ENCODE data around the gene DIPK1A. TPM values are rescaled to one million over a fixed set of nuclear protein-coding genes. Genes with fewer than 3 reads are reported as not detected.

Gene DIPK1A
- total RNA-seq (2014; rRNA removed; shearing (Covaris generic)), result 22.2 and 25.7 TPM in 2 replicates

DNA sequence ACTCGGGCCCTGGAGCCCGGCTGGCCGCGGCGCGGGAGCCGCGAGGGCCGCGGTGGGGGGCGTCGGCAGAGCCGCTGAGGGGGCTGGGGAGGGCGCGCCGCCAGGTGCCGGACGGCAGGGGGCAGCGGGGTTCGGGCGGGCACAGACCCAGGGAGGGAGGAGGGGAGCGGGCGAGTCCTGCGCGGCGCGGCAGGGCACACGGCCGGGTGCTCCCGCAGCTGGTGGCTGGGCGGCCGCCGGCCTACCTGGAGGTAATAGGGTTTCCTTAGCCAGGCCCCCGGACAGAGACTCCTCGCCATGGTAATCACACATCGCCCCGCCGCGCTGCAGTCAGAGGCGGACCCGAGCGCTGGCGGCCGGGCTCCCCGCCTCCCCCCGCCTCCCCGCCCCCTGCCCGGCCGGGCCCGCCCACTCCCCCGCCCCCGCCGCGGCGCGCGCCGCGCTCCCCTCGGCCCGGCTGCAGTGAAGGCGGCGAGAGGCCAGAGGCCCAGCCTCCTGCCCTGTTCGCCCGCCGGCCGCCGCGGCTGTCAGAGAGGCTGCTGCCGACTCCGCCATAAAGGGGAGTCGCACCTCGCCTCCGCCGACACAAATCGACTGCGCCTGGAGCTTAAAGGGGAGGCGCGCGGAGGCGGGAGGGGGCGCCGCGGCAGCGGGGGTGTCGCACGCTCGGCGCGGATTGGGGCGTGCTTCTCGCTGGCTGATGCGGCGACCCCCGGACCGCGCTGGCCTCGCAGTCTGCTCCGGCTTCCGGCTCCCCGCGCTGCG is at the start of gene DIPK1A:
Gene DIPK1A (minus strand): TSS at position 332 of the 765 bp plus-strand sequence. CDS start 33 bp downstream, at position 299.
- peak; percentile 43 for DNase-seq (ENCODE audit: low spot score)

DNA sequence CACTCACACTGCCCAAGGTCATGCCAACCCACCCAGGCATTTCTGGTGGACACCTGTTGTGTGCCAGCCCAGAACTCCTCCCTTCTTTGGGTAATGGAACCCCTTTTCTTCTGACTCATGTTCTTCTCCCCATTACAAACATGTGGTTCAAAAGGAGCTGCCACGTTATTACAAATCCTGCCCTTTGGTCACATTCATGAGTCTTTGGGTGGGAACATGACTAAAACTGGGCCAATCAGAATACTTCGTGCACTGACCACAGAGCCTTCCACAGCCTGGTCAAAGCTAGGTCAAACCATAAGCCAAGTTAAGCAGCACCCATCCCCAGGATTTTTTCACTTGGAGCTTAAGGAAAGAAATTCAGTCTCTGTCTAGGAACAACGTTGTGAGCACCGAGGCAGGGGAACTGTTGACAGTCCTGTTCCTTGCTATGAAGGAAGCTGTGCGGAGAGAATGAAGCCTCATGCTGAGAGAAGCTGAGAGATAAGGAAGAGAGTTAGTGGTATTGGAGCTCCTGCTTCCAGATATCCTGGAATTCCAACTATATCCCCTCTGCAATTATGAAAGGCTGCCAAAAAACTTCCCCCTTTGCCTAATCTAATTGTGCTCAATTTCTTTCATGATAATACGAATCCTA is 46.8 kb upstream of the DIPK1A start:
- DNase-seq (ENCODE audit: low spot score), result no peak

DNA sequence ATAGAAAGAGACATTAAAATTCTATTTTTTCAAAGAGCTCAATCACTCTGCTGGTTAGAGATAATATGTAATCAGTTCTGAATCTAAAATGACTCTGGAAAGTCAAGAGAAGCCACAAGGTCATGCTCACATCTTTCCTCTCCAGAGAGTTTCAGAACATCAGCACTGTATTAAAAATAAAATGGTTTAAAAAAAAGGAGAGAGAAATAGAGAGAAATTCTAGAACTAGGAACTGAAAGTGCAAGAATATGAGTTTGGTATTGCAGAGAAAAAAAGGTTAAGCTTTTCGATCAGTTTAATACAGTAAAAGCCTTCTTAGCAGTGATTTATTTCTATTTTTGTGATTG is 44.0 kb upstream of the DIPK1A start:
- no peak for DNase-seq (ENCODE audit: low spot score)

DNA sequence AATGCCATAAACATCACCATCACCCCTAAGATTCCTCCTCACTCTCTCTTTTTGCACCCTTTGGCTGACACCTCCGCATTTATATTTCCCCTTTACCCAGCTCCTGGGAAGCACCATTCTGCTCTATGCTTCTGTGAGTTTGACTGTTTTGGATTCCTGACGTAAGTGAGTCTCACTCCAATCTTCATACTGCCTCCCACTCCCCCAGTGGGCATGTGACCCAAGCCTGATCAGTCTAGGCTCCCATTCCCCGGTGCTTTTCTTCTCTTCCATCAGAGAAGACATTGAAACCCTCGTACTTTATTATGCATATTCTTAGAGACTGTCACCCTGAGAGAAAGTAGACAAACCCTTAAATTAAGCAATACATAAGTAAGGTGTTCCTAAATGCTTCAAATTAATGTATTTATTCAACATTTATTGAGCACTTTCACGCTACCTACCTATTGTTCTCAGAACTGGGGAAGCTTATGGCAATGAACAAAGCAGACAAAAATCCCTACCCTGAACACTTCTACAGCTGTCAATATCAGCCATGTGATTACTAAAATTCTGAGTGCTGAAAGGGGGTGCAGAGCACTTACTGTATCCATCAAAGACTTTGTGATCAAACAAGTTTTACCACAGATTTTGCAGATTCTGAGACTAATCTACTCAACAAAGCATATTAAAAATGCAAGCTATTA is 43.4 kb upstream of the DIPK1A start:
- DNase-seq (ENCODE audit: low spot score), result no peak

DNA sequence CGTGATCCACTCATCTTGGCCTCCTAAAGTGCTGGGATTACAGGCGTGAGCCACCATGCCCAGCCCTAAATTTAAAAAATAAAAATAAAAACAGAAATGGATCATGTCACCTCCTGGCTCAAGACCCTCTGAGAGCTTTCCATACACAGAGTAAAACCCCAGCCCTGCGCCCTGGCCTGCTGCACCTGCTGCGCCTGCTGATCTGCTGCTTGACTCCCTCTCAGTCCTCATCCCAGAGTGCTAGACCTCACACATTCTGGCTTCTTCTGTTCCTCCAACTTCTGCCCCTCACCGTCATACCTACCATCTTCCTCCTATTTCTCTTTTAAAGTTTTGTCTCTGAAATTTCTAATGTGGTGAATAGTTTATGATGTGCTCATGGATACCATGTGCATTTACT is 42.7 kb upstream of the DIPK1A start:
- no peak for DNase-seq (ENCODE audit: low spot score)

DNA sequence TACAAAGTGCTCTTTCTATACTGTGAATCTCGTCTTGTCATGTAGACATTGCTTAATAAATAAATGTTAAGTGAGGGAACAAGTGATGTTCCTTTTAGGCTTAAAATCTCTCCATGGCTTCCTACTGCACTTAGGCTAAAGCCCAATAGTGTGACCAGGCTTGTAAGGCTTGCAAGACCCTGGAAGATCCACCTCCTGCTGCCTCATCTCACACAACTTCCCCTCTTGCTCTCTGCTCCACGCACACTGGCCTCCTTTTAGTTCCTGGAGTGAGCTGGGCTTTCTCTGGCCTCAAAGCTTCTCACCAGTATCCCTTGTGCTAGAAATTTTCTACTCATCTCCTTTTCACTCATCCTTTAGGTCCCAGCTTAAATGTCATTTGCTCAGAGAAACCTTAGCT is 41.5 kb upstream of the DIPK1A start:
- DNase-seq (ENCODE audit: low spot score), result no peak

DNA sequence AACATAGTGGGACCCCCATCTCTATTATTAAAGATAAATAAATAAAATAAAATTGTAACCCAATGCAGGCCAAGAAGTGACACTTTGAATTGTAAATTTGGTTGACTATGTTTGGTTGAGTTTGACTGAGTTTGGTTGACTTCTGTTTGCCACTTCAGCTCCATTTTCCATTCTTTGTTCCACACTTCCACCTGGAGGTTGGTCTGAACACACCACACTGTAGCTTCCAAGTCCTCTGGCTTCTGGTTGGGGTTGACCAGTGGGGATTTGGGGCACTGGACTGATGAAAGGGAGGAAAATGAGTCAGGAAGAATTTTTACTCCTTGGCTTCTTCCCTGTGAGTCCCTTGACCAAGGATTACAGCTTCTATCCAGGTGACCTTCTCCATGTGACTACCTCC is 40.6 kb upstream of the DIPK1A start:
- no peak for DNase-seq (ENCODE audit: low spot score)

DNA sequence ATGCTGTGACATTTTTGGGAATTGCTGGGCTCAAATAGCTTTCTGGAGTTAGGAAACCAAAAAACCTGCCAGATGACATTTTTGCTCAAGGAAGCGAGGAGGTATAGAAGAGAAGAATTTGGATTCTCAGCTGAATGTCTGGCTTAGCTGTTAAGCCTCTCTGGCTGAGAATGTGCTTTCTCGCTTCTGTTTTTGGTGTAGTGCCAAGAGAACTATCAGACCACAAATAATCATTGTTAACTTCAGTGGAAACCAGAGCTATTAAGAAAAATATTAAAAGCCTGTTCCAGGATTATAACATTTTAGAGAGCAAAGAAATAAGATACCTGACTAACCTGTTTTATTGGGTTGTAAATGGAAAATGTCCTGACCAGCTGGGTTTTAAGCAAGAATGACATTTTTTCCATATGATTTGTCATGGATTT is 39.5 kb upstream of the DIPK1A start:
- DNase-seq (ENCODE audit: low spot score), result no peak

DNA sequence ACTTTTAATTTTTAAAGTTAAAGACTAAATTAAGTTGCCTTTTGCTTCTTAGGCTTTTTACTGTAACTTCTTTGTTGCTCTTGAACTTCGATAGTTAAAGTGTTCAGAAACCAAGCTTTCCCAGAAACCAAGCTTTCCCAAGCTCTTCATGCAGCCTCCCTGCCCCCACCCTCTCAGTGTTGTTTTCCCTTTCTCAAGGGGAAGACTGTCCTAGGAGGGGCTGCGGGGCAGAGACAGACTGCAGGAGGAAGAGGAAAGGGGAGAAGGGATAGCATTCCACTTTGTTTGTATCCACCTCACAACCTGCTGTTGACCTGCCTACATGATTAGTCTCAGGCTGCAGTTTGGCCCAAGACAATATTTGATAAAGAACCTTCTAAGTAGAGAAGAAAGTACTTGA is 39.0 kb upstream of the DIPK1A start:
- no peak for DNase-seq (ENCODE audit: low spot score)

DNA sequence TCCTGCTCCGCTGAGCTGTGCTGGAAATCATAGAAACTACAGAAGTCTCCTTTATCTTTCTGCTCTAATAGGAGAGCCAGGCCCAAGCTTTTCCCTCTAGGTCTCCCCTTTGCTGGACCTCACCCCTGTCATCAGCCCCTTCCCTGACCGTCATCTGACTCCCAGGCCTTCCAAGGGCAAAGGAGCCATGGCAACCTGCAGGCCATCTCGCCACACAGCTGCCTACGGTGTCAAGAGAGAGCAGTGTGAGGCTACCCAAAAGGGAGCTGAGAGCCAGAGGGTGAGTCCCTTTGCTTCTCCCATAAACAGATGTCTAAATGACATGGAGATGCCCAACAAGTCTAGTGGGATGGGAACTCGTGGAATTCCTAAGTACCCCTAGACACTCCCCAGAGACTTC is 37.6 kb upstream of the DIPK1A start:
- DNase-seq (ENCODE audit: low spot score), result no peak

DNA sequence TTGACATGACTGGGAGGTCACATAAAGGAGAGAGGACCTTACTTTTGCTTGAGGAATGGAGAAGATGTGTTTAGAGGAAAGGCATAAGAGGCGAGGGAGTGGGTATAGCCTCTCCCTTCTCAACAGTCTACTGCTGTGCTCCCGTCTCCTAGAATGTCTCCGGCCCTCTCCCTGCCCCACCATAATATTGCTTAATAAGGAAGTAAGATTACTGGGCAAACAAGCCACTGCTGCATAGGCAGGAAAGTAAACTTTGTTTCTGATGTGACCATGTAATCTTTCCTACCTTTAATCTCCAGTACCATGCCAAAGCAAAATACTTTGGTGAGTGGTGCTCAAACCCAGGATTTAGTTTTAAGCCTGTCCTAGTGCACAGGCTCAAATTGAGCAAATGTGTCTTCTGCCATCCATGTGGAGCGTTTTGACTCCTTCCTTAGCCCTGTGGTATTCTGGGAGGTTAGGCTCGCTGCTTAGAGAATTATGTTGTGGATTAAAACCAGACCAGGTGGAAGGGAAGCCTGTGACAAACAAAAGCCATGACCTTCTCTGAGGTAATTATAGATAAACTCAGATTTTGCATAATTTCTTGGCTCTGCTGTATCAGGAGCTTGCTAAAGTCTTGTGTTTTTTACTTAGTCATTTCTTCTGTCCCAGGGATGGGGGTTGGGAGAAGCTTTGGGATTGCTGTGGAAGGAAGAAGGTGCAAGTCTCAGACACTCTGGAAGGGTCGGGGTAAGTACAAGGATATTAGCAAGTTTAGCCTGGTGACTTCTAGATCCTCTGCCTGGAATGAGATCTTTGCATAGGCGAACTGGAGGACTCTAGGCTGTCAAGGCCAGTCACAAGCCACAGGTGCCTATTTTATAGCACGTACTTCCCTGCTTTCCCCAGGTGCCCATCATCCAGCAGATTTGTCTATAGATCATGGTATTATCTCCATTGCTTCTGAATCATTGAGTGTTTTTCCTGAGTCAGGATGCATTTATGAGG is 34.5 kb upstream of the DIPK1A start:
- DNase-seq (ENCODE audit: low spot score), result no peak

DNA sequence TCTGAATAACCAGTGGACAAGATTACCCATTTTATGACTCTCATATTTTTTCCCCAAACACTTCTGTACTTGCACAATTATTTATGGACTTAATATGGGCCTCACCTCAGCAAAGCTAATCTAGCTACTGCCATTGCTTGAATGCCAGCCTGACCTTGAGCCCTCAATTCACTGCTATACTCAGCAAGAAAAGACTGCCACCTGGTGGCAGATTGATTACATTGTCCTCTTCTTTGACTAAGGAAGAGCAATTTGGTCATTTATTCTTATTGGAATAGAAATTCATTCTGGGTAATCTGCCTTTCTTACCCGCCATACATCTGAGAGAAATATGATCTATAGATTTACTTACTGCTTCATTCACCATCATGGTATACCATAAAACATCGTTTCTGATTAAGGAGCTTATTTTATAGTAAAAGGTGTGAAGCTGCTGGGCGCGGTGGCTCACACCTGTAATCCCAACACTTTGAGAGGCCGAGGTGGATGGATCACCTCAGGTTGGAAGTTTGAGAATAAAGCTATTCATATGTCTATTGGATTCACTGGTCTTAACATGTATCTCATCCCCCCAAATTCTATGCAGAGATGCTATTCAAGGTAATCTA is 32.9 kb upstream of the DIPK1A start:
- peak; percentile 61 for DNase-seq (ENCODE audit: low spot score)

DNA sequence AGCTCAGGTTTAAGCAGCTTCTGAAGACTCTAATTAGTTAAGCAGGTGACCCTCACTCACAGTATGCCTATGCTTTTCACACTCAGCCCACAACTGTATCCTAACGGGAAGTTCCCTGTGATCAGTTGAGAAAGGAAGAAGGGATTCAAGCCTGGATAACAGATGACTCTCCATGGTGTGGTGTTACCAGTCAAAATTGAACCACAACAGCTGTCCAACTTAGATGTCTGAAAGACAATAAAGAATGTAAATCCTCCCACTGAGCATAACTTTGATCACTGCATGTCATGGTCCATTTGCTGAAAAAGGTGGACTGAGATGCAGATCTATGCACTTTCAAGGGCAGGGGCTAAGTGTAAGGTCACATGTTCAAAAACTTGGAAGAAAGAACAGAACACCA is 32.3 kb upstream of the DIPK1A start:
- no peak for DNase-seq (ENCODE audit: low spot score)

DNA sequence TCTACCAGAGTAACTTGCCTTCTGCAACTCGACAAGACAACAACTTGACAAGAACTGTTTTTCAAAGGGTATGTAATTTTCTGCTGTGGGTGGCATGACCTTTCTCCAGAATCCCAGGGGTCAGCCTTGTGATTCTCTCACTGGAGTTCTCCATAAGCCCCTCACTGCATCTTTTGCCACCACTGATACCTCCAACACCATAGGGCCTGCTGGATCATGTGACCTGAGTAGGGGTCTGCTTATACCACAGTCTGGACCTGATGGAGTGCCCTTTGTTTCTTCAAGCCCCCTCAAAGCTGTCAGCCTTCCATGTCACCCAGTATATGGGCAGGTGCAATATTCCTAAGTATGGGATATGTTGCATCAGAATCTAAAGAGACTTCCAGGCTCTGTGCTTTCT is 31.6 kb upstream of the DIPK1A start:
- no peak for DNase-seq (ENCODE audit: low spot score)

DNA sequence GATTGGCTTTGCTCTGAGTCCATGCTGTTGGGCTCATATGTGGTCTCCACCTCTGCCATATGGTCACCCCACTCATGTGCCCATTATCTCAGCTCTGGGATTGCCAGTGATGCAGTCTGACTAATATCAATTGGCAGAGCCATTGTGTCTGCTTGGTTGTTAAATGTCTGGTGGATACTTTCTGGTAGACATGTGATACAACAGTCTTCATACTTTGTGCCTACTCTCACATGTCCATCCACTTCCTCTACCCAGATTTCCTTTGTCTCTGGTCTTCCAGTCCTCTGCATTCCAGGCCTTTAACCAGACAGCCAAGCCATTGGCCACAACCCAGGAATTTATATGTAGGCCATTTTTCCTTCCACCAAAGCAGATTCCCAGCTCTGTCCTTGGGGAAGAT is 30.8 kb upstream of the DIPK1A start:
- DNase-seq (ENCODE audit: low spot score), result no peak

DNA sequence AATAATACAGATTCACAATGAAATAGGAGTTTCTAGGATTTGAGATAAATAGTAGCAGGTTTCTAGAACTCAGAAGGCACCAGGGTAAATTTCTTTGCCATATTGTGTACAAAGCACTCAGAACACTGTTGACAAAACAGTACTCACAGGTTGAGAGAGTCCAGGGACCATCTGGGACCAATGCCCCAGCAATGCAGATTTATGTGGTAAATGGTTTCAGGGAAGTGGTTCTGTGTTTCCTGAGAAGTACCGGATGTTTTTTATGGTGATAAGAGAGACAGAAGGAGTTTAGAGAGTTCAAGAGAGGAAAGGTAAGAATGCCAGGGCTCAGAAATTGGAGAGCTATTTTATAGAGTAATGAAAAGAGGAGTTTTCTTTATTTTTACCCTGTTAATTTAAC is 29.6 kb upstream of the DIPK1A start:
- no peak for DNase-seq (ENCODE audit: low spot score)

DNA sequence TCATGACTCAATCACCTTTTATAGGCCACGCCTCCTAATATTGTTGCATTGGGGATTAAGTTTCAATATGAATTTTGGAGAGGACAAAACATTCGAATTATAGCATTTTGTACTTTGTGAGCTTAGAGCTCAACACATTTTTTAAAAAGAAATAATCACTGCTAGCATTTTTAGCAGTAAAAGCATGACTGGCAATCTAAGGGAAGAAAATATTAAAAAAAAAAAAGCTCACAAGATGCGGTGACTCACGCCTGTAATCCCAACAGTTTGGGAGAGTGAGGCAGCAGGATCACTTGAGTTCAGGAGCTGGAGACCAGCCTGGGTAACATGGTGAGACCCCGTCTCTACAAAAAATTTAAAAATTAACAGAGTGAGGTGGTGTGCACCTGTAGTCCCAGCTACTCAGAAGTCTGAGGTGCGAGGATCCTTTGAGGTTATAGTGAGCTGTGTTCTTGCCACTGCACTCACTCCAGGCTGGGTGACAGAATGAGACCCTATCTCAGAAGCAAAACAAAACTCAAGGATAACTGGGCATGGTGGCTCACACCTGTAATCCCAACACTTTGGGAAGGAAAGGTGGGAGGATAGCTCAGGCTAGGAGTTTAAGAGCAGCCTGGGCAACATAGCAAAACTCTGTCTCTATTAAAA is 28.8 kb upstream of the DIPK1A start:
- no peak for DNase-seq (ENCODE audit: low spot score)

DNA sequence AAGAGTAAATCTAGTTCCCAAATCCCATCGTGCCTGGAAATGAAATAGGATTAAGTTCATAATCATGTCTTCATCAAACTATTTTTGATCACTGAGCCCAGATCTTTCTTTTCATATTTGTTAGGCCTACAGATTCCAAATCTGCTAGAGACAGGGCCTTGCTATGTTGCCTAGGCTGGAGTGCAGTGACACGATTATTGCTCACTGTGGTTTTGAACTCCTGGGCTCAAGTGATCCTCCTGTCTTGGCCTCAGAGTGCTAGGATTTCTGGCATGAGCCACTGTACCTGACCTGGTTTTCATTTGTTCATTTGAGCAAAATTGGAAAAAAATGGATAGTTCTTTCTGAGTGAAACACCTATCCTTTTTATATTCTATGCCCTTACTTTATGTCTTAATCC is 28.0 kb upstream of the DIPK1A start:
- DNase-seq (ENCODE audit: low spot score), result no peak

DNA sequence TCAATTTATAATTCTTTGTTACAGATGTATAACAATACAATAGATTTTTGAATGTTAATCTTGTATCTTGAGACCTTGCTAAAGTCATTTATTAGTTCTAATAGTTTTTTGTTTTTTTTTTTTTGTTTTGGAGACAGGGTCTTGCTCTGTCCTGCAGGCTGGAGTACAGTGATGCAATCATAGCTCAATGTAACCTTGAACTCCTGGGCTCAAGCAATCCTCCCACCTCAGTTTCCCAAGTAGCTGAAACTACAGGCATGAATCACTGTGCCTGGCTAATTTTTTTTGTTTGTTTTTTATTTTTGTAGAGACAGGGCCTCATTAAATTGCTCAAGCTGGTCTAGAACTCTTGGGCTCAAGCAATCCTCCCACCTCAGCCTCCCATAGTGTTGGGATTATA is 26.2 kb upstream of the DIPK1A start:
- no peak for DNase-seq (ENCODE audit: low spot score)

DNA sequence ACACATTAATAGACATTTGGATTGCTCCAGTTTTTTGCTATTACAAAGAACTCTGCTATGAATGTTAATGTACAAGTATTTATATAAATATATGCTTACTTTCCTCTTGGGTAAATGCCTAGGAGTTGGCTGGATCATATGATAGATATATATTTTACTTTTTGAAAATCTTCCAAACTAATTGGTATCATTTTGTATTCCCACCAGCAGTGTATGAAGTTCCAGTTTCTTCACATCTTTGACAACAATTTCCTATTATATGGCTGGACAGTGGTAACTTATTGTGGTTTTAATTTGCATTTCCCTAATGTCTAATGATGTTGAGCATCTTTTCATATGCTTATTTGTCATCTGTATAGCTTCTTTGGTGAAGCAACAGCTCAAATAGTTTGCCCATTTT is 23.8 kb upstream of the DIPK1A start:
- DNase-seq (ENCODE audit: low spot score), result no peak
